ENCODE data around the gene SPAG16.

DNA sequence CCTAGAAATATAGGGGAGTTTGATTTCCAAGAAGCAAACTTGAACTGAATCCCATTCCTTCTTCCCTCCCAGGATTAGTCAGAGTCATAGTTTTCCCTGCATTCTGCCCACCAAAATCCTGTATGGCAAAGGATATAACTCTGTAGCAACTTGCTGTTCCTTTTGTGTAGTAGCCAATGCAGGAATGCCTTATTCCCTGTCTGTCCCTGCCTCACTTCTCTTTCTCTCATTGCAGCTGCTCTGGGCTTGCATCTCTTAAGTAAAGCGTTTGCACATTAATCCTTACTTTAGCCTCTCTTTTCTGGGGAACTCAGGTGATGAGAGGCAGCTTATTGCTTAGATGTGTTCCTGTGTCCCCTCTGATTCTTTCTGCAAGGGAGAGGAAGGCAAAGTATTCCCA, 793.5 kb downstream of the SPAG16 start:
- TF ChIP-seq, protein P1, sequence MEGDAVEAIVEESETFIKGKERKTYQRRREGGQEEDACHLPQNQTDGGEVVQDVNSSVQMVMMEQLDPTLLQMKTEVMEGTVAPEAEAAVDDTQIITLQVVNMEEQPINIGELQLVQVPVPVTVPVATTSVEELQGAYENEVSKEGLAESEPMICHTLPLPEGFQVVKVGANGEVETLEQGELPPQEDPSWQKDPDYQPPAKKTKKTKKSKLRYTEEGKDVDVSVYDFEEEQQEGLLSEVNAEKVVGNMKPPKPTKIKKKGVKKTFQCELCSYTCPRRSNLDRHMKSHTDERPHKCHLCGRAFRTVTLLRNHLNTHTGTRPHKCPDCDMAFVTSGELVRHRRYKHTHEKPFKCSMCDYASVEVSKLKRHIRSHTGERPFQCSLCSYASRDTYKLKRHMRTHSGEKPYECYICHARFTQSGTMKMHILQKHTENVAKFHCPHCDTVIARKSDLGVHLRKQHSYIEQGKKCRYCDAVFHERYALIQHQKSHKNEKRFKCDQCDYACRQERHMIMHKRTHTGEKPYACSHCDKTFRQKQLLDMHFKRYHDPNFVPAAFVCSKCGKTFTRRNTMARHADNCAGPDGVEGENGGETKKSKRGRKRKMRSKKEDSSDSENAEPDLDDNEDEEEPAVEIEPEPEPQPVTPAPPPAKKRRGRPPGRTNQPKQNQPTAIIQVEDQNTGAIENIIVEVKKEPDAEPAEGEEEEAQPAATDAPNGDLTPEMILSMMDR (conservative IDR thresholded peaks at IDR 0.05) = no peak
- TF ChIP-seq ZFX (IDR thresholded peaks at IDR 0.05) = no peak
